ENCODE measurements around the gene NEGR1.

NEGR1 gene

DNA sequence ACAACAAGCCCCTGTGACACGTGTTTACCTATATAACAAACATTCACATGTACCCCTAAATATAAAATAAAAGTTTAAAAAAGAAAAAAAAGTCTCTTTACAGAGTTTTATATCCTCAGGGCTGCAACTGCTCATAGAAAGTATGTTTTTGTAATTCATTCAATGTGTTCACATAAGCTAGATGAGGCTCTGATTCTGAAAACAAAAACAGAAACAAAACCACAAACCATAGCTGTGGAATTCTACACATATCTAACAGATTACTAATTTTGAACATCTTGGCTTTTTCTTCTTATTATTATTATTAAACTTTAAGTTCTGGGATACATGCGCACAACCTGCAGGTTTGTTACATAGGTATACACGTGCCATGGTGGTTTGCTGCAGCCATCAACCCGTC, 621.9 kb downstream of the NEGR1 start:
- no peak for DNase-seq

- no peak for DNase-seq
Measured at GRCh38 chr1:71657891-71658679, 624.3 kb downstream of the NEGR1 start.

GRCh38 chr1:71656902-71657301, 625.4 kb downstream of the NEGR1 start:
- no peak for DNase-seq

DNA sequence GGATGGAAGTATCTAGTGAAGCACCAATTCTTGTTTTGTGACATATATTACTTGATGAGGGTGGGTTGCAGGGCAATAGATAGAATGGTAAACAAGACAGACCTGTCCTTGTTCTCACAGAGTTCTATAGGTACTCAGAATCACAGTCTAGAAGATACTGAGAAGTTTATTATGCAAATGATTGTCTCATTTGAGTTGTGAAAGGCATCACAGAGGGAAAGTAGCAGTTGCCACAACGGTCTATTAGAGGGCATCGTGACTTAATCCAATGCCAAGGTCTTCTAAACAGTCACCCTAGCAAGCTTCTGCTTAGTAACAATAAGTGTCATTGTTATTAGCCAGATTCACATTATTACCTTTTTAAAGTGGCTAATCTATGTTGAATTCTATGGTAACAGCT, 626.7 kb downstream of the NEGR1 start:
- DNase-seq: no peak

DNA sequence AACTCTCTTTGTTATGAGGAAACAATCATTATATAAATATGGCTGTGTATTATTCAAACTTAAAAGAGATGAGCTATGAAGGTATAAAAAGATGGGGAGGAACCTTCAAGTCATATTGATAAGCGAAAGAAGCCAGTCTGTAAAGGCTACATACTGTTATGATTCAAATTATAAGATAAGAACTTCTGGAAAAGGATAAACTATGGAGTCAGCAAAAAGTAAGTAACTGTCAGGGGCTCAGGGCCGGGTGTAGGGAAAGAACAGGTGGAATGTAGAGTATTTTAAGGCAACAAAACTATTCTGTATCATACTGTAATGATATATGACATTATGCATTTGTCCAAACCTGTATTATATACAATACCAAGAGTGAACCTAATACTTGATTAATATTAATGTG, 628.4 kb downstream of the NEGR1 start:
- DNase-seq: no peak

DNA sequence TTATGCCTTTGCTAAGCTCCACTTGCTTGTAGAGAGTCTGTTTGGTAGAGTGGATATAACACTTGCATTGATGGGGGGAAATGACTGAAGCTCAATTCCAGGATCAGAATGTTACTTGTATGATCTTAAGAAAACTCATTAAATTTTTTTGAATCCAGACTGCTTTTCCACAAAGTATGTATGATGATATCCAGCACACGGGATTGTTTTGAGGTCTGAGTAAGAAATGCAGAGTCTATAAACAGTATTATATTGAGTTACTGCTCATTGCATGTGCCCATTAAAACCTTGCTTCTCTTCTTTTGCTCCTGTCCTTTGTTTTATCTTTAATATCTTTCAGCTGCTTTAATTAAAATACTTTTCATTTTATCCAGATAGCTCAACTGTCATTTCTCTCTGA, 631.1 kb downstream of the NEGR1 start:
- no peak for DNase-seq

- no peak for DNase-seq
Measured at GRCh38 chr1:71650119-71650518, 632.2 kb downstream of the NEGR1 start.

GRCh38 chr1:71649608-71650007, 632.7 kb downstream of the NEGR1 start:
- no peak for DNase-seq

GRCh38 chr1:71647513-71648300, 634.6 kb downstream of the NEGR1 start:
- DNase-seq: no peak

- no peak for DNase-seq
Measured at GRCh38 chr1:71645015-71645414, 637.3 kb downstream of the NEGR1 start.

DNA sequence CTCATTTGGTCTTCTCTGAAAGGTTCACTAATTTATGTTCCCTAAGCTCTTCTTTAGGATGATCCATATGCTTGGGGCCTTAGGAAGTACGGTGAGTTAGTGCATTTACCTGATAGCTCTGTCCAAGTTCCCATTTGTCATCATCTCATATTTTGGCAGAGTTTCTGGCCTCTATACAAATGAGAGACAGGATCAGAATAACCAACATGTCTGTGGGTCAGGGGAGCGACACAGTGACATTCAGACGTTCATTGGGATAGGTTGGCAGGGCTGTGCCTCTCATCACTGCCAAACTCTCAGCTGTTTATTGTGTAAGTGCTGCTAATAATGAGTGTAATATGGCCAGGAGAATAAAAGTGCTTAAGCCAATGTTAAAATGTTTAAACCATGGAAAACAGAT, 640.4 kb downstream of the NEGR1 start:
- no peak for DNase-seq

DNA sequence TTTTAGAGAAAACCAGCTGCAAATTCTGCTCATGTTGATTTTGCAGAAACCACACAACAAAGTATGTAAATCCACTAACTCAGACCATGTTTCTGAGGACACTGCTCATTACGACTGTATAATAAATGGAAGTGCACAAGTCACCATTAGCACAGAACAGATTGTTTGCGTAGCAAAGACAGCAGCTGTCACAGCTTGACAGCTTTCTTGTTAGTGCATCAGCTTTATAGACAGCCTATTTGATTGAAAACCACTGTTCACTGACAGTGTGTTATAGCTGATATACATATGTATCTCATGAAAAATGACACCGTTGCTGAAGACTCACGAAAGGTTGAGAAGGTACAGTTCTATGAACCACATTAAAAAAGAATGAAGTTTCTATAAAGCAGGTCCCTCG, 641.3 kb downstream of the NEGR1 start:
- no peak for DNase-seq

GRCh38 chr1:71640116-71640515, 642.2 kb downstream of the NEGR1 start:
- DNase-seq: no peak

DNA sequence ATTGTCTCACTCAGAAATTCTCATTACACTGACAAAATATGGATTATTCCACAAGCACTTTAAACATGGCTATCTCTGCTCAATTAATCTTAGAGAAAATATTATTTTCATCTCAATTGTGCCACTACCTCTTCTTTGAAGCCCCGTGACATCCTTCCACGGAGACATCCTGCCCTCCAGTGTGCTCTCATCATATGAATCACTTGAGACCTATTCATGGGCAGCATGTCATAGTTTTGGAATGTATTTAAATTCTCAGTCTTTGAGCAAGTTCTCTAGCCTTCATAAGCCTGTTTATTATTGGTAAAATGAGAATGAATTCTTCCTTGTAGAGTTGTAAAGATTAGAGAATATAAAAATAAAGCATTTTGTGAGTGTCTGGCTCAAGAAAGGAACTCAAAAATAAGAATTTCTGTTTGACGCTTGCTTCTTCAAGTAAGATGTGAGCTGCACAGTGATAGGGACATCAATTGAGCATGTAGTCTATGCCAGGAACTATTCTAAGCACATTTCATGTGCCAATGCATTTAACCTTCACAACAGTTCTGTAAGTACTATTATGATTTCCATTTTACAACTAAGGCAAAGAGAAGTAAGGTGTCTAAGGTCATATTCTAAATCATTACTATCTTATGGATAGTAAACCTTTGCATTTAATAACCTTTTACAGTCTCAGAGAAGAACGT, 644.1 kb downstream of the NEGR1 start:
- DNase-seq: no peak

DNA sequence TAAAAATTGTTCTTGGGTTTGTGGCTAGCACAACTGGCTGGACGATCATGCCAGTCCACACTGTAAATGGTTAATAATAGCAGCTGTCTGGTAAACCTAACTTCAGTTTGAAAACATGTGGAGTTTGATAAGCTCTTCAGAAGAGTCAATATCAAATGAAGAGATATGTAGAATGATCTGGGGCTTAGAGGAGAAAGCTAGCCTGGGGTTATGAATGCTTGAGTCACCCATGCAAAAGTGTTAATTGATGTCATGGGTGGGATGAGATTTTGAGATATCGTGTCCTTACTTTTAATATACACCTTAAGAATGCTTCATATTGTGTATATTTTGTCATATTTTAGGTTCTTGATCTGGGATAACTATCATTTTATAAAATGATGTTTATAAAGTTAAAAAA, 646.8 kb downstream of the NEGR1 start:
- no peak for DNase-seq

GRCh38 chr1:71634159-71634558, 648.2 kb downstream of the NEGR1 start:
- no peak for DNase-seq

DNA sequence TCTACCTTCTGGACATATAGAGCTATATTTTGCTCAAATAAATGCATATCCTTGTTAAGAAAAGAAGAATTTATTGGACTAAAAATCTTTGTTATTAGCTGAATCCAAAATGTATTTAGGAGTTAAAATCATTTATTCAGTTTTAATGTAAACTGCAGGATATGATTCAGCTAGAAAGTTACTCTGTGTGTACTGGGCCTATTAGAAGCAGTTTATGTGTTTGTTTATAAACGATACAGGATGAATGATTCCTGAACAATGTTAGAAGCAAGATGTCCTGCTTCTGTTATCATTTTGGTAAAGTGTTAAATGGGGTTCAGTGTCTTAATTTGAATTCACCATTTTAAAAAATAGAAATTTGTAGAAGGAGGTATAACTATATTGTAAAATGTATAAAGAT, 652.3 kb downstream of the NEGR1 start:
- DNase-seq: no peak

- no peak for DNase-seq
Measured at GRCh38 chr1:71625004-71625403, 657.3 kb downstream of the NEGR1 start.

DNA sequence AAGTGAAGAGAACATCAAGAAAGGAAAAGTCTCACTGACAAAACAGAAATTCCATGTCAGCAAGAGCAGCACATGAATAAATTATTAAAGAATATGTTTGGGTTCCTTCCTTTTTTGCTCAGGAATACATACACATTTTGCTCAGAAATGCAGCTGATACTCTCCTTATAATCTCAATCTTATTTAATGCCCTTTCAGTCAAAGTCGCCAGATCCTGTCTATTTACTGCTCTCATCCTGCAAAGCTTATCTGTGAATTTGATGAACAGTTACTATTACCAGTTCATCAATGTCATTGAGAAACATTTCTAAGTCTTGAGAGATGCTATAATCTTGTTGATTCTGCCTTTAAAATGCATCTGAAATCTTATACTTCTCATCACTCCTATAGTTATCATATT, 658.5 kb downstream of the NEGR1 start:
- DNase-seq: no peak

- DNase-seq: no peak
Measured at GRCh38 chr1:71621785-71622184, 660.6 kb downstream of the NEGR1 start.

DNA sequence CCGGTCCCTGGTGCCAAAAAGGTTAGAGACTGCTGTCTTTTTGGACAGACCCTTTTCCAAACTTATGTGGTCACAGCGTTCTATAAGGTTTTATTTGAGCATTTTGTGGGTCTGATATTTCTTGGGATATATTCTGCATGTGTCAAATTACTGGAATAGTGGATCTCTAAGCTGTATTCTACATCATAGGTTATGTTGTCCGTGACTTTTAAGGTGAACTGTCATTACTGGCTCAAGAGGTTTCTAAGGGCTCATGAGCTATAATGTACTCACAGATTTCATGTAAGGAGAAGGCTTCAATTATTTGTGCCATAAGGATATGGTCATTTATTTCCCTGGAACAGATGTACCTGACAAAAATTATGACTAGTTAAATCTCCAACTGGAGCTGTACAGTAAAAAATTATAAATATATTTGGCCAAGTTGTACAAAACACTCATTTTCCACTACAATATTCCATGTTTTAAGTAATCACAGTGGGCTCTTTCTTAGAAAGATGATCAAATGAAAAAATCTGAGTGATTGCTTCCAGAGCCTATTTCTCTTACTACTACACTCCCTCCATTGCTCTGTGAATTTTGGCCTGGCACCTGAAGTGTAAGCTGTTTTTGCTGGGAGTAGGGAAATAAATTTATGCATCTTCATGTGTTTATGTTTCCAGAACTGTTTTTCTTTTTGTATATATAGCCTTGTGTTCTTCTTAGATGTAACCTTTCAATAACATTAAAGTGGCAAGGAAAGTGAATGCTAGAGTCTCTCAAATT, 663.4 kb downstream of the NEGR1 start:
- DNase-seq: no peak

- no peak for DNase-seq
Measured at GRCh38 chr1:71618191-71618590, 664.1 kb downstream of the NEGR1 start.

- DNase-seq: no peak
Measured at GRCh38 chr1:71610476-71610875, 671.9 kb downstream of the NEGR1 start.
